ENCODE data around the gene ENOX1. TPM values are rescaled to one million over a fixed set of nuclear protein-coding genes. Genes with fewer than 3 reads are reported as not detected.

ENOX1 gene
- total RNA-seq, 4 donors from 2014 or later, result 0.25 to 0.52 (median 0.33) TPM

GRCh38 chr13:43375797-43376465 lies 410.8 kb downstream of the ENOX1 start:
- H3K4me1 ChIP-seq, result no peaks in the 10 kb centered on the region
- TF ChIP-seq EP300 (IDR thresholded peaks at IDR 0.05) (no peak), POLR2A (IDR thresholded peaks at IDR 0.05) (no peak), CTCF (IDR thresholded peaks at IDR 0.05) (no peak), POLR2AphosphoS5 (IDR thresholded peaks at IDR 0.05) (no peak)
- 83% methylated on average over 2 of the region's 2 CpGs for WGBS

DNA sequence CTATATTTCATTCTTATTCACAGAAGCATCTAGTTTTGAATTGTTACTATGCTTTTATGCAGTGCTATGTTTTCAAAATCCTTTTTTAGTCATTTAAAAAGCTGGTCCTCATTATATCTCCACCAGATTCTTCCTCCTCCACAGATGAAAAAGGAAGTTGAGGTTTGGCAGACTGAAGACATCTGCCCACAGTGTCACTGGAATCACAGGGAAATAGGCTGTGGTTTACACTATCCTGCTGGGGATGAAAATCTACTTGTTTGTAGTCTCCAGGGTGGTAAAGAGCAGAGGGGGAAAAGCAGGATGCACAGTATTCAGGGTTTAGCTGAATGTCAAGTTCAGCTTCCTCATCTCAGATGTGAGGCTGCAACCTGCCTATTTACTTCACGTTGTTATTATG lies 412.2 kb downstream of the ENOX1 start:
- DNase-seq (ENCODE audit: low spot score in 2 of 2), result no peak
- Histone ChIP-seq H3K9me3 (no peaks in the 10 kb centered on the region), H3K4me1 (no peaks in the 10 kb centered on the region), H3K27me3 (no peaks in the 10 kb centered on the region), H3K27ac (no peak overlapping the region), H3K36me3 (no peaks in the 10 kb centered on the region), H3K4me3 (no peak overlapping the region)
- TF ChIP-seq EP300 (IDR thresholded peaks at IDR 0.05) (no peak), POLR2AphosphoS5 (IDR thresholded peaks at IDR 0.05) (no peak)
- WGBS, result 29% methylated on average over 1 of the region's 1 CpG

More at GRCh38 chr13:43375797-43376465, 410.8 kb downstream of the ENOX1 start:
- H3K27me3 ChIP-seq, result no peaks in the 10 kb centered on the region
- no peaks in the 10 kb centered on the region for H3K36me3 ChIP-seq
- DNase-seq (ENCODE audit: low spot score in 2 of 2), result no peak
- no peak overlapping the region for H3K4me3 ChIP-seq
- no peak overlapping the region for H3K27ac ChIP-seq
- no peaks in the 10 kb centered on the region for H3K9me3 ChIP-seq

DNA sequence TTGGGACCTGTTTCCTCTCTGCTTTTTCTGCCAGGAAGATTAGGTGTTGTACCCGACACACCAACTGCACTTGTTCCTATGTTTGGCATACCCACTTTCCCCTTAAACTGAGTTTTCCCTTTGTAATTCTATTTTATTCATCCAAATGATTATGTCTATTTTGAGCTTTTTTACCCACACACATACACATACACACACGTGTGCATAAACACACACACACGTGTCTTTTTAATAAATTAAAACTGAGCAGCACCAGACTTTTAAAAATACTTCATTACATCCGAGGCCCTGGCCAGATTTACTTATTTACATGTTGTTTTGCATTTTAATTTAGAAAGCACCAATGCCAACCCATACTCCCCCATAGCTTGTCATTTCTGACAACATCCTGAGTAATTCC lies 413.4 kb downstream of the ENOX1 start:
- no peak for DNase-seq (ENCODE audit: low spot score in 2 of 2)
- Histone ChIP-seq H3K36me3 (no peaks in the 10 kb centered on the region), H3K27me3 (no peaks in the 10 kb centered on the region), H3K4me3 (no peak overlapping the region), H3K27ac (no peak overlapping the region), H3K9me3 (no peaks in the 10 kb centered on the region), H3K4me1 (no peaks in the 10 kb centered on the region)
- no peak for TF ChIP-seq EP300 (IDR thresholded peaks at IDR 0.05)
- TF ChIP-seq POLR2AphosphoS5 (IDR thresholded peaks at IDR 0.05), result no peak
- no peak for TF ChIP-seq POLR2A (IDR thresholded peaks at IDR 0.05)
- TF ChIP-seq CTCF (IDR thresholded peaks at IDR 0.05), result no peak
- 82% methylated on average over 4 of the region's 4 CpGs for WGBS

DNA sequence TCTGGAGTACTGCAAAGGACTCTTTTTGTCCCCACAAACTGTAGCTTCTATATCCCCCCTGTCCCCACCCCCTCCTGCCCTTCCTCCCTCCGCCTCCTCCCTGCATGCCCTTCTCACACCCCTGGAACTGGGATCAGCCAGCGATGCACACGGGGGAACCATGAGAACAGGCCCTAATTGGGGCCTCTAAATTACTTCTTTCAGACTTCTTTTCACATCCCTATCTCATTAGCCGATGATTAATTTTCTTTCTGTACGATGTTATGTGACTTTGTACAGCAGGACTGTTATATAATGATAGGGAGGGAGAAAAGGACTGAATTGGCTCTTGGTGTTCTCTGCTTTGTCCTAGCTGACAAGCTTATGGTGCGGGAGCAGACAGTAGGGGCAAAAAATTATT lies 415.9 kb downstream of the ENOX1 start:
- Histone ChIP-seq H3K4me3 (no peak overlapping the region), H3K4me1 (no peaks in the 10 kb centered on the region), H3K27me3 (no peaks in the 10 kb centered on the region), H3K27ac (no peak overlapping the region), H3K36me3 (no peaks in the 10 kb centered on the region), H3K9me3 (no peaks in the 10 kb centered on the region)
- TF ChIP-seq EP300 (IDR thresholded peaks at IDR 0.05) (no peak), CTCF (IDR thresholded peaks at IDR 0.05) (no peak), POLR2AphosphoS5 (IDR thresholded peaks at IDR 0.05) (no peak), POLR2A (IDR thresholded peaks at IDR 0.05) (no peak)
- no peak for DNase-seq (ENCODE audit: low spot score in 2 of 2)
- WGBS, result 94% methylated on average over 6 of the region's 6 CpGs

DNA sequence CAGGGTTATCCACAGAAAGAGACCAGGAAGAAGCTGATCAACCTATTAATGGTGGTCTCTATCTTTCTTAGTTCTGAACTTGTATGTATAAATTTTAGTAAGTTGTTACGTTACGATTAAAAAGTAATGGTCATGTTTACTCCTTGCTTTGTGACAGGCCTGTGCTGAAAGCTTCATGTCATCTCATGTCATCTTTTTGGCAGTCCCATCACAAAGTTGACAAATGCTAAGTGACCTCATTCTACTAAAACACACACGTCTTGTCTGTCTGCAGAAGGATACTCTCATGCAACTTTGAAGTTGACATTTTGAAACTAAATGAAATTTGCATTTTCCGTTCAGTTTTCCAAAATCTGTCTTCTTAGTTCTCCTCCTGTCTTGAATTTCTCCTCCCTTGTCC lies 417.5 kb downstream of the ENOX1 start:
- no peak for DNase-seq (ENCODE audit: low spot score in 2 of 2)
- H3K9me3 ChIP-seq, result no peaks in the 10 kb centered on the region
- TF ChIP-seq POLR2AphosphoS5 (IDR thresholded peaks at IDR 0.05), result no peak
- no peak for TF ChIP-seq EP300 (IDR thresholded peaks at IDR 0.05)
- no peak for TF ChIP-seq CTCF (IDR thresholded peaks at IDR 0.05)
- TF ChIP-seq POLR2A (IDR thresholded peaks at IDR 0.05), result no peak
- WGBS, result 64% methylated on average over 4 of the region's 4 CpGs
- peaks cover 11% of the 10 kb centered on the region for H3K4me1 ChIP-seq
- no peaks in the 10 kb centered on the region for H3K27me3 ChIP-seq
- H3K4me3 ChIP-seq, result no peak overlapping the region
- no peak overlapping the region for H3K27ac ChIP-seq
- H3K36me3 ChIP-seq, result no peaks in the 10 kb centered on the region

- no peak overlapping the region for H3K4me3 ChIP-seq
- no peaks in the 10 kb centered on the region for H3K9me3 ChIP-seq
- DNase-seq (ENCODE audit: low spot score in 2 of 2), result no peak
- peaks cover 23% of the 10 kb centered on the region for H3K4me1 ChIP-seq
- TF ChIP-seq POLR2A (IDR thresholded peaks at IDR 0.05), result no peak
- TF ChIP-seq POLR2AphosphoS5 (IDR thresholded peaks at IDR 0.05), result no peak
- TF ChIP-seq EP300 (IDR thresholded peaks at IDR 0.05), result no peak
- no peak for TF ChIP-seq CTCF (IDR thresholded peaks at IDR 0.05)
- H3K27ac ChIP-seq, result no peak overlapping the region
- WGBS, result 13% methylated on average over 3 of the region's 3 CpGs
- H3K27me3 ChIP-seq, result no peaks in the 10 kb centered on the region
- H3K36me3 ChIP-seq, result no peaks in the 10 kb centered on the region
Observed at GRCh38 chr13:43368003-43368402, 418.8 kb downstream of the ENOX1 start.
